ENCODE data around the gene EFCAB7. TPM values are rescaled to one million over a fixed set of nuclear protein-coding genes. Genes with fewer than 3 reads are reported as not detected.

EFCAB7 gene
- polyA plus RNA-seq, 4 donors, result 1.1 to 8.5 (median 2.2) TPM

DNA sequence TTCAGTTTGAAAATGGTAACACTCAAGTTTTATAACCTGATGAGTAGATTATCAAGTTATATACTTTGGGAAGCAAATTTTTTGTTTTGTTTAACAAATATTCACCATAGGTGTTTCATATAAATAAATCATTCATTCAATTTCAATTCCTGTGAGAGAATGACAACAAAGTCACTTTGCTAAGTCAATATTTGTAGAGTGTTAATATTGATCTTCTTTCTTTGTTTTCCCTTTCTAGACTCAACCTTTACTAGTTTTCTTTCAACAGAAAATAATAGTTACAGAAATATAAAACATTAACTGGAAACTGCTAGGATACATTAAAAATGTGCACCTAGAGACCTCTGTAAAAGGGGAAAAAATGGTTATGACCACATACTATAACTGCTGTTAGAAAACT is 11.1 kb downstream of the EFCAB7 start:
- FAIRE-seq, result no peak

DNA sequence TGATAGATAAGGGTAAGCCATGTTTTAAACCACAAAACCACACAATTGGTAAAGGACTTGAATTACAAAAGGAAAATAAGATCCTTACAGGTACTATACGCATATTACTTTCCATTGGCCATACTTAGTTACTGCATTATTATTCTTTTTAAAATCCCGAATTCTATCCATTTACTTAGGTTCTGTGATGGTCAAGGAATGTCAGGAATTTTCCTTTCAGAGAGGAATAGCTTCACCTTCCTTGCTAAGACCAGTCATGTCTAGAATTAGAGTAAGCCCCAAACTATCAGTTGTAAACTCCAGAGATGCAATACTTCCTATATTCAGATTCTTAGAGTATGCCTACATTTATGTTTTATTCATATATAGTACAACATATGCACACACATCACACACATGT is 13.7 kb downstream of the EFCAB7 start:
- Histone ChIP-seq H3K27ac (ENCODE audit: low read depth in 1 of 3, low read length in 2 of 3) (no peak overlapping the region), H3K36me3 (ENCODE audit: control insufficient read depth in 3 of 3, insufficient read depth in 2 of 3, low read depth in 1 of 3, low read length in 3 of 3) (peaks cover 0 to 6% (median 0%) of the 10 kb centered on the region in 3 donors), H3K4me1 (ENCODE audit: control insufficient read depth in 3 of 3, insufficient read depth in 2 of 3, low read depth in 1 of 3, low read length in 2 of 3) (no peaks in the 10 kb centered on the region), H3K4me3 (ENCODE audit: low read depth in 1 of 3, low read length in 3 of 3) (no peak overlapping the region), H3K9me3 (ENCODE audit: control insufficient read depth in 2 of 2, insufficient read depth in 1 of 2, low read depth in 1 of 2, low read length in 1 of 2) (no peaks in the 10 kb centered on the region), H3K27me3 (ENCODE audit: control insufficient read depth in 3 of 3, insufficient read depth in 3 of 3, low read length in 3 of 3) (no peaks in the 10 kb centered on the region)
- WGBS, 3 donors, result 77 to 90% (median 87%) methylated on average over 2 of the region's 2 CpGs
- FAIRE-seq (no peak), DNase-seq (no peak)

More for the DNA sequence above, 11.1 kb downstream of the EFCAB7 start:
- Histone ChIP-seq H3K9me3 (ENCODE audit: control insufficient read depth in 2 of 2, insufficient read depth in 1 of 2, low read depth in 1 of 2, low read length in 1 of 2) (no peaks in the 10 kb centered on the region), H3K27me3 (ENCODE audit: control insufficient read depth in 3 of 3, insufficient read depth in 3 of 3, low read length in 3 of 3) (no peaks in the 10 kb centered on the region), H3K4me3 (ENCODE audit: low read depth in 1 of 3, low read length in 3 of 3) (no peak overlapping the region), H3K36me3 (ENCODE audit: control insufficient read depth in 3 of 3, insufficient read depth in 2 of 3, low read depth in 1 of 3, low read length in 3 of 3) (peaks cover 0 to 3% (median 0%) of the 10 kb centered on the region in 3 donors), H3K27ac (ENCODE audit: low read depth in 1 of 3, low read length in 2 of 3) (no peak overlapping the region), H3K4me1 (ENCODE audit: control insufficient read depth in 3 of 3, insufficient read depth in 2 of 3, low read depth in 1 of 3, low read length in 2 of 3) (no peaks in the 10 kb centered on the region)
- no peak for DNase-seq

DNA sequence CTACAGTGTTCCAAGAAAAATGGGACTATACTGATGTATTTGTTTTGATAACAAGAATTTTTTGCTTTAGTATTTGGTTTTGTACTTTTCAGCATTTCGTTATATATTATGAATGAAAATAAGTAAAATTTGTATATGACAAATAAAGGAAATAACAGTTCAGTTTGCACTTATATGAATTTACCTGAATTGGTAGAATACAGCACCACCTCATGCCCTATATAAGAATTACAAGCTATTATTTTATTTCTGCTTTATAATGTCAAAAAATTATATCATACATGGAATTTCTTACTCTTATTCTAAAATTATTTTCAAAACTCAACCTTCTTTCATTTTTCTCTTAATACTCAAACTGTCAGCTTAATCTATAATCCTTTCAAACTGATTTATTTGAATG is 14.6 kb downstream of the EFCAB7 start:
- WGBS, 3 donors, result 47 to 76% (median 64%) methylated on average over 1 of the region's 1 CpG
- DNase-seq (peak in 1 of 2 donors; percentile 3), FAIRE-seq (no peak)
- peaks cover 0 to 6% (median 0%) of the 10 kb centered on the region in 3 donors for H3K36me3 ChIP-seq (ENCODE audit: control insufficient read depth in 3 of 3, insufficient read depth in 2 of 3, low read depth in 1 of 3, low read length in 3 of 3)
- H3K27ac ChIP-seq (ENCODE audit: low read depth in 1 of 3, low read length in 2 of 3), result no peak overlapping the region
- no peaks in the 10 kb centered on the region for H3K27me3 ChIP-seq (ENCODE audit: control insufficient read depth in 3 of 3, insufficient read depth in 3 of 3, low read length in 3 of 3)
- no peaks in the 10 kb centered on the region for H3K9me3 ChIP-seq (ENCODE audit: control insufficient read depth in 2 of 2, insufficient read depth in 1 of 2, low read depth in 1 of 2, low read length in 1 of 2)
- H3K4me3 ChIP-seq (ENCODE audit: low read depth in 1 of 3, low read length in 3 of 3), result no peak overlapping the region
- H3K4me1 ChIP-seq (ENCODE audit: control insufficient read depth in 3 of 3, insufficient read depth in 2 of 3, low read depth in 1 of 3, low read length in 2 of 3), result no peaks in the 10 kb centered on the region

DNA sequence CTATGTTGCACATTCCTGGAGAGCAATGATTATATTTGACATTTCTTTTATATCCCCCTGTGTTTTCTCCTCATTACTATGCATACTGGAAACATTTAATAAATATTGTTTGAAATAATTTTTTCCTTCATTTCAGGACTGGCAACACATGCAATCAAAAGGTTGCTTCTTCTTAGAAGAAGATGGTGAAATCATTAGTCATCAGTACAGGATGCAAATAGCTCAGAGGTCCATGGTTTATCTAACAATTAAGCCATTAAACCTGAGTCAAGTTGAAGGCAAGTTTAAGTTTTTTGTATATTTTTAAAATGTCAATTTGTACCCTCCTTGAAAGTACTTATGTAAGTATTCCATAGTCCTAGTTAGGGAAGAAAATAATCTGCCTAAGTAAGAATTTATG is 22.5 kb downstream of the EFCAB7 start:
- H3K27me3 ChIP-seq (ENCODE audit: control insufficient read depth in 3 of 3, insufficient read depth in 3 of 3, low read length in 3 of 3), result no peaks in the 10 kb centered on the region
- H3K36me3 ChIP-seq (ENCODE audit: control insufficient read depth in 3 of 3, insufficient read depth in 2 of 3, low read depth in 1 of 3, low read length in 3 of 3), result peaks cover 0 to 5% (median 4%) of the 10 kb centered on the region in 3 donors
- DNase-seq (no peak), FAIRE-seq (no peak)
- H3K4me1 ChIP-seq (ENCODE audit: control insufficient read depth in 3 of 3, insufficient read depth in 2 of 3, low read depth in 1 of 3, low read length in 2 of 3), result no peaks in the 10 kb centered on the region
- no peak overlapping the region for H3K4me3 ChIP-seq (ENCODE audit: low read depth in 1 of 3, low read length in 3 of 3)
- H3K9me3 ChIP-seq (ENCODE audit: control insufficient read depth in 2 of 2, insufficient read depth in 1 of 2, low read depth in 1 of 2, low read length in 1 of 2), result no peaks in the 10 kb centered on the region
- H3K27ac ChIP-seq (ENCODE audit: low read depth in 1 of 3, low read length in 2 of 3), result no peak overlapping the region

DNA sequence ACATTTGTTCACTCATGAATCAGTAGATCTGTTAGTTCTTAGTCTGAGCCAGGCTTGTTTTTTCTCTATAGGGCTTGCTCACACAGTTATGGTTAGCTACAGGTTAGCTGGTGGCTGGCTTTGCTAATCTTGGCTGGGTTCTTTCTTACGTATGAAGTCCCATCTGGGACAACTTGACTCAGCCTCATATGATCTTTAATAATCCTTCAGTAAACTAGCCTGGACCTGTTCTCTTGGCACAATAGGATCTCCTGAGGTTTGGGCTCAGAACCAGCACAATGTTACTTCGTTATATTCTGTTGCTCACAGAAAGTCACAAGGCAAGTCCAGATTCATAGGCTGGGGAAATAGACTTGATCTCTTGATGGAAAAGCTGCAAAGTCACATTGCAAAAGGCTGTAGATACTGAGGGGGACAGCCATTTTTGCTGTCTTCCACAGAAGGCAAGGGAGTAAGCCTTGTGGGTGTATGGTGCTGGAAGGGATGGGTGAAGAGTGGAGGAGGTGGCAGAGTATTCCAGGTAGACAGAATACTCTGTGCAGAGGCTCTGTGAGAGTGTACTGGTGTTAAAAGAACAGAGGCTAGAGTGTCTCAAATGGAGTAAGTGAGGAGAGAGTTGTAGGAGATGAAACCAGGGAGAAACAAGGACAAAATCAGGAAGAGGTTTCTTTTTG is 24.4 kb downstream of the EFCAB7 start:
- no peak for DNase-seq
- H3K36me3 ChIP-seq (ENCODE audit: control insufficient read depth in 3 of 3, insufficient read depth in 2 of 3, low read depth in 1 of 3, low read length in 3 of 3), result peaks cover 0 to 4% (median 2%) of the 10 kb centered on the region in 3 donors
- no peak overlapping the region for H3K27ac ChIP-seq (ENCODE audit: low read depth in 1 of 3, low read length in 2 of 3)
- H3K4me1 ChIP-seq (ENCODE audit: control insufficient read depth in 3 of 3, insufficient read depth in 2 of 3, low read depth in 1 of 3, low read length in 2 of 3), result no peaks in the 10 kb centered on the region
- WGBS, 3 donors, result 95 to 97% (median 95%) methylated on average over 2 of the region's 2 CpGs
- no peaks in the 10 kb centered on the region for H3K27me3 ChIP-seq (ENCODE audit: control insufficient read depth in 3 of 3, insufficient read depth in 3 of 3, low read length in 3 of 3)
- no peak overlapping the region for H3K4me3 ChIP-seq (ENCODE audit: low read depth in 1 of 3, low read length in 3 of 3)
- H3K9me3 ChIP-seq (ENCODE audit: control insufficient read depth in 2 of 2, insufficient read depth in 1 of 2, low read depth in 1 of 2, low read length in 1 of 2), result no peaks in the 10 kb centered on the region
- FAIRE-seq, result no peak

DNA sequence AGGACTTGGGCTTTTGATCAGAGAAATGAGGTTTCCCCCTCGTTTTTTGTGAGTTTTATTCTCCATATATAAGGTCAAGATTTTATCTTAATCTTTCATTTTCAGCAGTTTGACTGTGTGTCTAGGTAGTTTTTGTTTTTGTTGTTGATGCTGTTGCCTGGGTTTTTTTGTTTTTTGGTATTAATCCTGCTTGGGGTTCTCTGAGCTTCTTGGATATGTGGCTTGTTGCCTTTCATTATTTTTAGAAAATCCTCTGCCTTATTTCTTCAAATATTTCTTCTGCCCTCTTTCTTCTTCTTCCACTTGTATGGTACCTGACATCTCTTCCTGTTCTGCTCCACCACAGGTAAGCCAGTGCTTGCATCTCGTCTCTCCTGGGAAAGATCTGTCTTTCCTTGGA is 25.0 kb downstream of the EFCAB7 start:
- WGBS, 3 donors, result 76 to 98% (median 86%) methylated on average over 2 of the region's 2 CpGs
- Histone ChIP-seq H3K4me3 (ENCODE audit: low read depth in 1 of 3, low read length in 3 of 3) (no peak overlapping the region), H3K27ac (ENCODE audit: low read depth in 1 of 3, low read length in 2 of 3) (no peak overlapping the region), H3K27me3 (ENCODE audit: control insufficient read depth in 3 of 3, insufficient read depth in 3 of 3, low read length in 3 of 3) (no peaks in the 10 kb centered on the region), H3K4me1 (ENCODE audit: control insufficient read depth in 3 of 3, insufficient read depth in 2 of 3, low read depth in 1 of 3, low read length in 2 of 3) (no peaks in the 10 kb centered on the region), H3K36me3 (ENCODE audit: control insufficient read depth in 3 of 3, insufficient read depth in 2 of 3, low read depth in 1 of 3, low read length in 3 of 3) (peaks cover 0 to 4% (median 2%) of the 10 kb centered on the region in 3 donors), H3K9me3 (ENCODE audit: control insufficient read depth in 2 of 2, insufficient read depth in 1 of 2, low read depth in 1 of 2, low read length in 1 of 2) (no peaks in the 10 kb centered on the region)
- DNase-seq, result no peak
- no peak for FAIRE-seq

DNA sequence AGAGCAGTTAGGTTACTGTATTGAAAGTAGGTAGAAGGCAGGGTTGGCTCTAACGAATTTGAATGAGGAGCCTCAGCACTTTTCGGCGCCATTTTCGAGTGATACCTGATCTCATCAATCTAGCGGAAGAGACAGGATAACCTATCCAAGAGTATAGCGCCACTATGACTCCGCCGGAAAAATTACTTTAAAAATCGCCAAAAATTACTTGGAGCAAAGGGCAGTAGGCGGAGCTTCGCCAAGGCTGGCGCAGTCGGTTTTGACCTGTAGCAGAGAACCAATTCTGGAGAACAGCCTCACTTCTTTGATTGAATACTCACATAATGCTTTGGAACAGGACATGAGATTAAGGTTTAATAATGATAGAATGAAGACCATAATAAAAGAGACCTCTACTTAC is 25.6 kb downstream of the EFCAB7 start:
- Histone ChIP-seq H3K36me3 (ENCODE audit: control insufficient read depth in 3 of 3, insufficient read depth in 2 of 3, low read depth in 1 of 3, low read length in 3 of 3) (peaks cover 0 to 4% (median 2%) of the 10 kb centered on the region in 3 donors), H3K27me3 (ENCODE audit: control insufficient read depth in 3 of 3, insufficient read depth in 3 of 3, low read length in 3 of 3) (no peaks in the 10 kb centered on the region), H3K4me3 (ENCODE audit: low read depth in 1 of 3, low read length in 3 of 3) (no peak overlapping the region), H3K27ac (ENCODE audit: low read depth in 1 of 3, low read length in 2 of 3) (no peak overlapping the region), H3K9me3 (ENCODE audit: control insufficient read depth in 2 of 2, insufficient read depth in 1 of 2, low read depth in 1 of 2, low read length in 1 of 2) (no peaks in the 10 kb centered on the region), H3K4me1 (ENCODE audit: control insufficient read depth in 3 of 3, insufficient read depth in 2 of 3, low read depth in 1 of 3, low read length in 2 of 3) (no peaks in the 10 kb centered on the region)
- 94 to 97% (median 96%) methylated on average over 13 of the region's 13 CpGs for WGBS, 3 donors
- FAIRE-seq, result no peak
- DNase-seq, result no peak

DNA sequence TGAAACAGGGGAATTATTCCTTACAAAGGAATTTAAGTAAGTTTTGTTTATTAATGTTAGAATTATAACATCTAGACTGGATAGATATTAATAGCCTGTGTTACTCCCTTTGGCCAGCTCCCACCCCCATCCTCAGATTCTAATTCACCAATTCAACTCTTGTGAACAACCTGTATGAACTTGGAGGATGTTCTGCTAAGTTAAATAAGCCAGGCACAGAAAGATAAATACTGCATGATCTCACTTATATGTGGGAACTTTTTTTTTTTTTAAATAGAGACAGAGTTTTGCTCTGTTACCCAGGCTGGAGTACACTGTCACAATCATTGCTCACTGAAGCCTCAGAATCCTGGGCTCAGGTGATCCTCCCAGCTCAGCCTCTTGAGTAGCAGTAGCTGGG is 32.2 kb downstream of the EFCAB7 start:
- H3K4me3 ChIP-seq (ENCODE audit: low read depth in 1 of 3, low read length in 3 of 3), result no peak overlapping the region
- no peak overlapping the region for H3K27ac ChIP-seq (ENCODE audit: low read depth in 1 of 3, low read length in 2 of 3)
- H3K4me1 ChIP-seq (ENCODE audit: control insufficient read depth in 3 of 3, insufficient read depth in 2 of 3, low read depth in 1 of 3, low read length in 2 of 3), result no peaks in the 10 kb centered on the region
- FAIRE-seq (no peak), DNase-seq (no peak)
- H3K9me3 ChIP-seq (ENCODE audit: control insufficient read depth in 2 of 2, insufficient read depth in 1 of 2, low read depth in 1 of 2, low read length in 1 of 2), result peaks cover 0 to 2% of the 10 kb centered on the region in 2 donors
- no peaks in the 10 kb centered on the region for H3K36me3 ChIP-seq (ENCODE audit: control insufficient read depth in 3 of 3, insufficient read depth in 2 of 3, low read depth in 1 of 3, low read length in 3 of 3)
- no peaks in the 10 kb centered on the region for H3K27me3 ChIP-seq (ENCODE audit: control insufficient read depth in 3 of 3, insufficient read depth in 3 of 3, low read length in 3 of 3)

DNA sequence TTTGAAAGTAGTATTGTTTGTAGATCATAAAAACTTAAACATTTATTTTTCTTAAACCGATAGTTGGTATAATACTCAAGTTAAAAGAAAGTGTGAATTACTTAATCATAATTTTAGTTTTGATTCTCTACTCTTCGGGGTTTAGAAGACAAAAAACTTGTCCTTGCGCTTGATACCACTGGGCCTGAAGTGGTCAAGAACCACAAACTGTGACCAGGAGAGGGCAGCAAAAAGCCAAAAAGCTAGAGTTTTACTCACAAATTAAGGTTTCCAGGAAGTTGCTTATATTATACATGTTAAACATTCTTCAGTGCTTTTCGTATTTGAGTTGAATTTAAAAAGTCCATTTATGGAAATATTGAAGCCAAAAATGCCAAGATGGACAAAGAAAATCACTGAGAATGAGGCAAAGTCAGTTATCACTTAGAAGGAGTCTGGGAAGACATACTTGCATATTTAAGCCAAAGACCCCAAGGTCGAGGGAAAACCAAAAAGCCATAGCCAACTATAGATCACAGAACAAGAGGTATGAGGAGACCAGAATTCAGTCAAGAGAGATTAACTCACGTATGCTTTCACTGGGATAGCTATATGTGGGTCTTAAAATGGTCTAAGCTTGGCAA is 34.2 kb downstream of the EFCAB7 start:
- Histone ChIP-seq H3K4me3 (ENCODE audit: low read depth in 1 of 3, low read length in 3 of 3) (no peak overlapping the region), H3K27ac (ENCODE audit: low read depth in 1 of 3, low read length in 2 of 3) (no peak overlapping the region), H3K9me3 (ENCODE audit: control insufficient read depth in 2 of 2, insufficient read depth in 1 of 2, low read depth in 1 of 2, low read length in 1 of 2) (peaks cover 0 to 2% of the 10 kb centered on the region in 2 donors), H3K36me3 (ENCODE audit: control insufficient read depth in 3 of 3, insufficient read depth in 2 of 3, low read depth in 1 of 3, low read length in 3 of 3) (no peaks in the 10 kb centered on the region), H3K27me3 (ENCODE audit: control insufficient read depth in 3 of 3, insufficient read depth in 3 of 3, low read length in 3 of 3) (no peaks in the 10 kb centered on the region), H3K4me1 (ENCODE audit: control insufficient read depth in 3 of 3, insufficient read depth in 2 of 3, low read depth in 1 of 3, low read length in 2 of 3) (no peaks in the 10 kb centered on the region)
- 78 to 87% (median 79%) methylated on average over 6 of the region's 6 CpGs for WGBS, 3 donors
- DNase-seq, result peak; percentile 27 to 45
- peak; percentile 49 for FAIRE-seq

Measured in small intestine (tissue), 7 donors.